NCI-H2029 (cell line): Measurements from ENCODE around the gene SOX6.

Experiments used
- DNase-seq: peaks from one replicate; lab custom pipeline; 2025; lab: John Stamatoyannopoulos, UW

Gene SOX6

DNA sequence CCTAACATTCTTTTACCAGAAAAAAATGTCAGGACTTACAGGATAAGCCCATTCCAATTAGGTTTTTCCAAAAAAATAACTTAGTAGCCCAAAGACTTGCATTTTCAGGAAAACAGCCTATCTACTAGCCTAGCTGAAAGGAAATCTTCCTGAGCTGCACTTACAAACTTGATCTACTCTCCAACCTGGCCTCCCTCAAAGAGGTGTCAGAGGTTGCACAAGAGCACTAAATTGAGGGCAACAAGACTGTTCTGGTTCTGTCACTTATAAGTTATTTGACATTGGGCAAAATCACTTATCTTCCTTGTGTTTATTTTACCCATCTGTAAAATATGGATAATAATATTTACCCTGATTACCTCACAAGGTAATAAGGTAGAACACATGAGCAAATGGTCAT lies 7.9 kb upstream of the SOX6 start:
- no peak for DNase-seq

DNA sequence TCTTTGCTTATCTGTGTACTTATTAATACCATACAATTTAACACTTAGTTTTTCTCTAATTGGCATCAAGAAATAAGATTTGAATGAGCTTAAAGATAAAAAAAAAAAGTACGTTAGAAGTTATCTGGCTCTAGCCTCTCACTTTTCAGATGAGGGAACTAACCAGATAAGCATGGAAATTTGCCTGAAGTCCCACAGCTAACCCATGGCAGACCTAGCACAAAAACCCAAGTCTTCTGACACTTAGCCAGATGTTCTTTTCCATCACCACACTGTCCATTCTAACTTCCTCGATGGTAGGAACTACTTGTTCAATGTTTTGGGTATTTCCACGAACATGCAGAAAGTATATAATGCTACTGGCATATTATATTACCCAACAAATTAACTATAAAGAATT lies 7.4 kb upstream of the SOX6 start:
- no peak for DNase-seq

GRCh38 chr11:16361108-16361865 lies 4.9 kb upstream of the SOX6 start:
- no peak for DNase-seq

DNA sequence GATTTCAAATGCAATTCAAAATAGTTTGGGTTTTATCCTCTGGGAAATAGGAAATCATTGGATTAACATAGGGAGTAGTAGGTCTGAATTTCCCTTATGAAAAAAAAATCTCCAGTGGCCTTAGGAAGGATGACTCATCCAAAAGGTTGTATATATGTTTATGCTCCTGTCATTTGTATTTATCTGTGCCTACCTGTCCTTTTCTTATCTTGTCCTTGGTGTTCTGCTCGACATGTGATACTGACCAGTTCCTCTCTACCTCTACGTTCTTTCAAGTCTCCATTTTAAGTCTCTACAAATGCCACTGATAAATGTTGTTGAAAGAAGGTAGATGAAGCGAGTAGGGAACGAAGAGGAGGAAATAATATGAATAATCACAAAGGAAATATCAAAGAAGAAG lies 3.0 kb upstream of the SOX6 start:
- no peak for DNase-seq

- no peak for DNase-seq
Observed at GRCh38 chr11:16358726-16359125, 2.4 kb upstream of the SOX6 start.

DNA sequence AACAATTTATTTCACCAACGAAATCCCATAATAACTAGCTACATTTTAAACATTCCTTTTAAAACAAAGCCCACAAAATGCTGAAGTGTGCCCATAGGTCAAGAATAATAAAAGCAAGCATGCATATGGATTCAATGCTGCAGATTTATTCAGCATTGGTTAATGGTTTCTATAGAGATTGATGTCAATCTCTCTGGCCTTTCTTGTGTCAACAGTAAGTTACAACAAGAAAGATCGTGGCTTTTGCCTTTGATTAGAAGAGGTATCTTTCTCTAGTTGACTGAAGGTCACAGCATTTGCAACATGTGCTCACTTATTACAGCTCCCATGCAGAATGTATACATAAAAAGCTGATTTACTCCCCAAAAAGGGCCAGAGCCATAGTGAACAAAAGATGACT lies 1.4 kb upstream of the SOX6 start:
- no peak for DNase-seq

DNA sequence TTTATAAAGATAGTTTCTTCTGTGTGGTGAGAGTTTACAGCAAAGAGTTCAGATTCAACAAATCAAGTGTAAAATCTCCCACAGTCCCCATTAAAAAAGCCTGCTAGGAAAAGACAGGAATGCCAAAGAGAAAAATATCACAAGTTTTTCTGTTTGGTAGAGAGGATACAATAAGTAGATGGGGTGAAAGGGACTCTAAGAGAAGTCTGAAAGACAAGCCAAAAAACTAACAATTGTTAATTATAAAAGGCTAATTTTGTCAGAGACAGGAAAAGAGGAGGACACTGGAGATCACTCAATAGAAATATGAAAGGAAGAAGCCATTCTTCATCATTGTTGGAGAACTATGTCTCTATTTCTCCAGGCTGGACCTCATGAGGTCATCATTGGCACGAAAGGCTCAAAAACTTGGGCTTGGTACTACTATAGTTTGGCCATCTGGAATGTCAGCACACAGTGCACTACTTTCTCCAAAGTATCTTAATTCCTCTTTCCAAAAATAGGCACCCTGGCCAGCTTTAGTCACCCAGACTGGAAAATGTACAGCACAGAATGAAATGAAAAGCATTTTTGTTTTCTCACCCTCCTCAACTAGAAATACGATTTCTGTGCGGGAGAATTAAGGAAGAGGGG lies 531 bp upstream of the SOX6 start:
- no peak for DNase-seq

DNA sequence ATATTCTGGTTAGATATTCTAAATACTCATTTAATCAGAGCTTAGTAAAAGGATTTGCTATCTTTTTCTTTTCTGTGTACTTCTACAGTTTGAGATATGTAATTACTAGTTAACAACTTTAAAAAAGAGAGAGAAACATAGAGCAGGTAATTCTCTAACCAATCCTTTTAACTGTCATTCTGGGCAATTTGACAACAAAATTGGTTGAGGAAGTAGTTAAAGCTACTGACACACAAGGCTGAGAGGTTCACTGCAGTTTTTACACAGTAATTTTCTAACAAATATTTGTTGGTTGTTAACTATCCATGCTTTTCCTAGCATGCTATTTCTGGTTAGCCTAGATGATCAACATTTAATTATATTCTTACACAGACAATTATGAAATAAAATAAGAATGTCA lies 3.6 kb downstream of the SOX6 start:
- DNase-seq, result peak; percentile 28

- no peak for DNase-seq
Observed at GRCh38 chr11:16350125-16350524, 6.2 kb downstream of the SOX6 start.

DNA sequence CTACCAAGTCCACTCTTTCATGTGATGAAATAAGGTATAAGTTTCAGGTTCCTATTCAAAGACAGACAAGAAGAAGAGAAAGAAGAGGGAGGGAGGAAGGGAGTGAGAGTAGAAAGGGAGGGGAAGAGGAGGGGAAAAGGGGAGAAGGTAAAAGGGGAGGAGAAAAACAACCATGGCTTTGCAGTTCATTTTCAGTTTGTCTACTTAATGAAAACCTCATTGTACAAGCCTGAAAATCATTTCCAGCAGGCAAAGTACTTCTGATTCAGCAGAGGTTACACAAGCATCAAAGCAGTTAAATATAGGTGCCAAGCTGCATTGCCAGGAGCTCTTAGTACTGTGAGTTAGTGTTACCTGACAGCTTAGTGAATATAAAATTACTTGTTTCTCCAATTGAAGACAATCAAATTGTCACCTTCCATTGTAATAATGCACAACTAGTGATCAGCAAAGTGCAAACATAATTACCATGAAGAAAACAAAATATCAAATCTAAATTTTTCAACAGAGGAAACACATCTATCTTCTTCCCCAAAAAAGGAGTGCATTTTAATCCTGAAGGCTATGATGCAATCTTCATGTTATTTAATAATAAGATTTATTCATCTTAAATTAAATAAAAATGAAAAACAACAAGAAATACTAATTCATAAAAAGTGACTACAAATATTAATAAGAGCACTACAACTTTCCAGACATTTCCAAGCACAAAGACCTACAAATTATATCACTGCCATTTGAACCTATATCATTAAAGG lies 8.2 kb downstream of the SOX6 start:
- DNase-seq, result no peak

DNA sequence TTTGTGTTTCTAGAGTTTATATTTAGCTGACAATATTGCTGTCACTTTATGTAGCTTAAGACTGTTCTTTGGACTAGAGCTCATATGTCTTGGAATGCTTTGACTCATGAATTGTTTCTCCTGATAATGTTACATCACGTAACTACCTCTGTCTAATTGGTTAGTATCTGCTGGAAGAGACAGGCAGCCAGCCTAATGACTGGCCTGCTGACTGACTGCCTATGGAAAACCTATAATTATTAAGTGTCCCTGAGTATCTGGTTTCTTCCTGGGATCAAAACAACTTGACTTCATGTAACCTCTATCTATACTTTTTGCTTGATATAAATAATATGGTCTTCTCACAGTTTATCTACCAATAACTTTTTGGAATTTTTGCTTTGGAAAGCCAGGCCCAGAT lies 9.4 kb downstream of the SOX6 start:
- no peak for DNase-seq

DNA sequence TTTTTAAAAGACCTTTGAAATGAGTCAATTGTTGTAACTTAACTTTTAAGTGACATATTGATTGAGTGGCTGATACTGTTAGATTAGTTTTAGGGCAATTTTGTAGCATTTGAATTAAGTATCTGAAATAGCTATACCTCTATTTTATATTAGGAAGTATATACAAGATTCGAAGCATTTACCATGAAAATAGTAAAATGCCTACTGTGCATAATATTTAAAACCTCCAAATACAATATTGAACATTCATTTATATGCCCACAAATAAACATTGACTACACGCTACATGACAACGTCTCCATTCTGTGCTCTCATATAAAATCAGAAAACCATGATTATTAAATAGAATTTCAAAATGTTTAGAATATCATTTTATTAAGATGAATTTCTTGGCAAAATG lies 14.5 kb downstream of the SOX6 start:
- no peak for DNase-seq

- no peak for DNase-seq
Observed at GRCh38 chr11:16338393-16338792, 18.0 kb downstream of the SOX6 start.

- DNase-seq, result no peak
Observed at GRCh38 chr11:16337421-16338213, 18.7 kb downstream of the SOX6 start.

DNA sequence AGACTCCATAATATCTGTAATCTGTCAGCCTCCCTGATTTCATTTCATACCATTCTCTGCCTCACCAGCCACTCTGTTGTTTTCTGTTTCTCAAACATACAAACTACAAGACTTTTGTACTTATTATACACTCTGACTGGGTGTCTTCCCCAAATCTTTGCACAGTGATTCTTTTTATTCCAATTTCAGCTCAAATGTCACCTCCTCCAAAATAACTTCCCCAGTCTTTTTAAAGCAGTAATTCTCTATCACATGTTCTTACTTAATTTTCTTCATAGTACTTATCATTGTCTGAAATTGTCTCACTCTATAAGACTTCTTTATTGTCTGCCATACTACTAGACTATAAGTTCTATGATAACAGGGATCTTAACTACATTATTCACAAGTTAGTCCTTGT lies 19.6 kb downstream of the SOX6 start:
- no peak for DNase-seq

GRCh38 chr11:16336204-16336603 lies 20.1 kb downstream of the SOX6 start:
- DNase-seq, result no peak

DNA sequence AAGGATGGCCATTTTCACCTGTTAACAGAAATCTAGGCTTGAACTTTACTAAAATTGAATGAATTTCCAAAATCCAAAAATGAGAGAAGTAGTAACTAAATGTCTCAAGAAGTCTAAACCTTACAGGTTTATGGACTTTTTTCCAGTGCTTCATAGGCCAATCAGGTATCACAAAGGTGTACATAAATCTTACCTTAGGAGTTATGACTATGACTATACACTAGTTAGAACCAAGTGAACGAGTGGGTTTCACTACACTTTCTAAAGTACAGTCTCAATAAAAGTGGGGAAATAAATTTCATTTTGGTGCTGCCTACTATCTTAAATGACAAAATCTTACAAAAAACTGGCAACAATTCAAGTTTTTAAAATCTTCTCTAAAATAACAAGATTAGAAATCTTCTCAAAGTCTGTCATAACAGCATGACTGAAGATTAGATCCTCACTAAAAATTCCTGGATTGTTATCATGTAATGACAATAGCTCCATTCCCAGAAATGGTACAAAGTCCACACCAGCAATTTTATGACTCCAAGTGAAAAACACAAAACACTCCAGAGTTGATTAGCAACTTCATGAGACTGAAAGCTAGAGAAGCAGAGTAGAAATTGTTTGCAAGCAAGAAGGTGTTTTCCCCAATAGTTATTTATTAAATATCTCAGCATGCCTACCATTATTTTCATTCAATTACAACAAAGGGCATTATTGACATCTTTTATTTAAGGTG lies 20.9 kb downstream of the SOX6 start:
- no peak for DNase-seq

- no peak for DNase-seq
Observed at GRCh38 chr11:16326679-16327297, 29.6 kb downstream of the SOX6 start.

DNA sequence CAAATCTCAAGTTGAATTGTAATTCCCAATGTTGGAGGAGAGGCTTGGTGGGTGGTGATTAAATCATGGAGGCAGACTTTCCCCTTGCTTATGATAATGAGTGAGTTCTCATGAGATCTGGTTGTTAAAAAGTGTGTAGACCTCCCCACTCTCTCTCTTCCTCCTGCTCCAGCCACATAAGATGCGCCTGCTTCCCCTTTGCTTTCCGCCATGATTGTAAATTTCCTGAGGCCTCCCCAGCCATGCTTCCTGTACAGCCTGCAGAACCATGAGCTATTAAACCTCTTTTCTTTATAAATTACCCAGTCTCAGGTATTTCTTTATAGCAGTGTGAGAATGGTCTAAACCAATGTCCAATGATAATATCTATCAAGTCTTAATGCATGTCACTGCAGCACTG lies 34.2 kb downstream of the SOX6 start:
- no peak for DNase-seq

- DNase-seq, result no peak
Observed at GRCh38 chr11:16321148-16321547, 35.2 kb downstream of the SOX6 start.

GRCh38 chr11:16318320-16318719 lies 38.0 kb downstream of the SOX6 start:
- no peak for DNase-seq
